Mesodermal cell (in vitro differentiated cells): ENCODE measurements around the gene TTC23.
A peak's percentile ranks its signal among the peaks of the same experiment; 100 is the strongest.

Source experiments
- H3K27ac ChIP-seq: 2 replicates; pipeline ENCODE4 v1.7.0; 2013; ENCODE audit warnings: mild to moderate bottlenecking, low read depth, low read length, moderate library complexity; ENCODE audit not compliant: severe bottlenecking
- H3K36me3 ChIP-seq: 2 replicates; pipeline ENCODE4 v1.7.1; 2013; ENCODE audit warnings: mild to moderate bottlenecking, low read length, moderate library complexity; ENCODE audit not compliant: control insufficient read depth, insufficient read depth
- H3K4me1 ChIP-seq: one replicate; pipeline ENCODE4 v1.7.1; 2013; ENCODE audit warnings: mild to moderate bottlenecking, low read length; ENCODE audit not compliant: insufficient read depth, control insufficient read depth, poor library complexity, severe bottlenecking
- H3K4me3 ChIP-seq: 2 replicates; pipeline ENCODE4 v1.7.0; 2013; ENCODE audit warnings: low read length, control low read depth, mild to moderate bottlenecking; ENCODE audit not compliant: insufficient read depth, poor library complexity, severe bottlenecking; ENCODE audit errors: extremely low read depth
- H3K9me3 ChIP-seq: 2 replicates; pipeline ENCODE4 v1.7.1; 2013; ENCODE audit warnings: mild to moderate bottlenecking, low read length, moderate library complexity; ENCODE audit not compliant: control insufficient read depth
- WGBS, 2 experiments: methylation state at CpG; one replicate each; pipeline ENCODE4 v1.1.5; 2013; ENCODE audit warnings: missing lambda C conversion rate in 2 of 2; ENCODE audit not compliant: insufficient coverage in 2 of 2; 5-methylcytosine and 5-hydroxymethylcytosine counted together

The TTC23 gene

DNA sequence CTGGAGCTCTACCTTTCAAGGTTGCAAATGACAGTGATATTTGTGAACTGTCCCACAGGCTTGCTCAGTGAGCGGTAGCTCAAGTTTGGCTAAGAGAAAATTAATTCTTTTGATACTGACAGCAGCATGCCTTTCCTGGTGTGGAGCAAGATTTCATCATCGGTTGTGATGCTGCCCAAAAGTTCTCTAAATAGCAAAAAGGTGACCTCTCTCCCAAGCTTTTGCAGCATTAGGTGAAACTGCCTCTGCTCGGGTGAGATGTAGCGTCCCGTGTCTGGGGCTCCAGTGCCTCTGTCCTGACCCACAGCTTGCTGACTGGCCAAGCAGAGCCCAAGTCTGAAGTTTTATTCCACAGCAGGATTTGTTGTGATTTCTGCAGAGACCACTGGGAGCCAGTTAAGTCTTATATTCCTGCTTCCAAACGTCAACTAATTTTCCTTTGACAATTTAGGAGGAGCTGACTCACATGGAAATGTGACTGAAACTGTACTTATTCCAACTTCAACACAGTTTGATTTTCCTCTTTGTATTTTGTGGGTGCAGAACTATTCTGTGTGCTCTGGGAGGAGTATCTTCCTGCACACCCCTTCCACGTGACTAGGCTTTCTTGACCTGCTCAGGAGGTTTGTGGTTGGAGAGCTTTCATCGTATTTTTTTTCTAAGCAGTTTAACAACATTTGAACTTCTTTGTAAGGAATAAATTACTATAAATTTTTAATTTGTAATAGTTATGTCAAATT, 138.6 kb downstream of the TTC23 start:
- Histone ChIP-seq H3K9me3 (no peaks in the 10 kb centered on the region), H3K4me1 (peaks cover 5% of the 10 kb centered on the region), H3K36me3 (peaks cover 34% of the 10 kb centered on the region), H3K27ac (no peak overlapping the region), H3K4me3 (no peak overlapping the region)
- WGBS, 2 experiments: 91 to 95% methylated on average over 5 to 6 of the region's 8 CpGs

DNA sequence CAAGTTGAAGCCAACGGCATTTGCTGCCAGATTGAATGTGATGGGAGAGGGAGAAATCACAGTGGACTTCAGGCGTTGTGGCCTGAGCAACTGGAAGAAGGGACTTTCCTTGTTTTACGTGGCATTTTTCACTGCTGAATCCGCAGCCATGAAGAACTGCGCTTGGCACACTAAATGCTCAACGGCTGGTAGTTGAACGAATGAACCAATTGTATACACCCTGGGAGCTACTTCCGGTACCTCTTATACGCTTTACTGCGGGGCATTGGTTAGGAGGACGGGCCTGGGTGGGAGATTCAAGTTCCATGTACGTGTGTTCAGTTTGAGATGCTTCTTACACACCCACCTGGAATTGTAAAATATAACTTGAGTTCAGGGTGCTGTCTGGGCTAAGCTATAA, 139.3 kb downstream of the TTC23 start:
- Histone ChIP-seq H3K4me3 (no peak overlapping the region), H3K27ac (no peak overlapping the region), H3K36me3 (peaks cover 30% of the 10 kb centered on the region), H3K9me3 (no peaks in the 10 kb centered on the region), H3K4me1 (peaks cover 5% of the 10 kb centered on the region)
- 94 to 97% methylated on average over 9 to 11 of the region's 12 CpGs for WGBS, 2 experiments

GRCh38 chr15:99109555-99110021, 139.8 kb downstream of the TTC23 start:
- Histone ChIP-seq H3K27ac (no peak overlapping the region), H3K4me3 (no peak overlapping the region), H3K36me3 (peaks cover 25% of the 10 kb centered on the region), H3K4me1 (peaks cover 5% of the 10 kb centered on the region), H3K9me3 (no peaks in the 10 kb centered on the region)
- 93 to 94% methylated on average over 10 of the region's 10 CpGs for WGBS, 2 experiments

DNA sequence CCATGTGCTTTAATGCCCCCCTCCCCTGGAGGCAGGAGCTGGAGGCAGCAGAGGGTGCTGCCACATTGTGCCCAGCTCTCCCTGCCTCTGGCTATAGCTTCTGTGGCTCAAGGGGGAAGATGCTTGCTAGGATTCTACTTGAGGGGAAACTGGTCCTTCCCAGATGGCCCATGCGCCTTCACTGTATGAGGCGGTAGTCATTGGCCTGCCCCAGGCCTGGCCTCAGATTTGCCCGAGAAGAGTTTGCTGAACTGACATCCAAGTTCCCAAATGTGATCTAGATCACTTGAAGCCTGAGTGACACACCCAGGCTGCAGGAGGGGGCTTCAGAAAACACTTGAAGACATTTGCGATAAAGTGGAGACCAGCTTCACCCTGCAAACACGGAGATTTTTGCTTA, 140.4 kb downstream of the TTC23 start:
- Histone ChIP-seq H3K4me3 (no peak overlapping the region), H3K9me3 (no peaks in the 10 kb centered on the region), H3K36me3 (peaks cover 19% of the 10 kb centered on the region), H3K27ac (no peak overlapping the region), H3K4me1 (peaks cover 5% of the 10 kb centered on the region)
- 96% methylated on average over 3 to 5 of the region's 5 CpGs for WGBS, 2 experiments

- H3K9me3 ChIP-seq: no peaks in the 10 kb centered on the region
- peaks cover 5% of the 10 kb centered on the region for H3K4me1 ChIP-seq
- 90 to 92% methylated on average over 14 to 15 of the region's 15 CpGs for WGBS, 2 experiments
- H3K4me3 ChIP-seq: peak overlapping the region; percentile 52
- H3K27ac ChIP-seq: no peak overlapping the region
- peaks cover 13% of the 10 kb centered on the region for H3K36me3 ChIP-seq
These were observed 142.8 kb downstream of the TTC23 start for GRCh38 chr15:99106417-99107220.

DNA sequence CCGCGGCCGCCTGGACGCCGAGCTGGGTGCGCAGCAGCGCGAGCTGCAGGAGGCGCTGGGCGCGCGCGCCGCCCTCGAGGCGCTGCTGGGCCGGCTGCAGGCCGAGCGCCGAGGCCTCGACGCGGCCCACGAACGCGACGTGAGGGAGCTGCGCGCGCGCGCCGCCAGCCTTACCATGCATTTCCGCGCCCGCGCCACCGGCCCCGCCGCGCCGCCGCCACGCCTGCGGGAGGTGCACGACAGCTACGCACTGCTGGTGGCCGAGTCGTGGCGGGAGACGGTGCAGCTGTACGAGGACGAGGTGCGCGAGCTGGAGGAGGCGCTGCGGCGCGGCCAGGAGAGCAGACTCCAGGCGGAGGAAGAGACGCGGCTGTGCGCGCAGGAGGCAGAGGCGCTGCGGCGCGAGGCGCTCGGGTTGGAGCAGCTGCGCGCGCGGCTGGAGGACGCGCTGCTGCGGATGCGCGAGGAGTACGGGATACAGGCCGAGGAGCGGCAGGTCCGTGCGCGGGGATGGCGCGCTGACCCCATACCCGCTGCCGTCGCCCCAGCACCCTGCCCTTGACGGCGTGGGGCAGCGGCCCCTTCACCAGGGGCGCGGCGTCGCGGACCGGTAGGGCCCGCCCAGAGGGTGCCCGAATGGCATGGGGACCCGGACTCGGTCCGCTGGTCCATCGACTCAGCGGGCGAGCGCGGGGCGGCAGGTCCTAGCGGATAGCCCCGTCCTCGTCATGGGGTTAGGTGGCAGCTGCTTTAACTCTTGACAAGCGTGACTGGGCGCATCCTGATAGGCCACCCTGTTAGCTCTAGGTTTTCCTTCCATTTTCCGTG, 143.7 kb downstream of the TTC23 start:
- WGBS, 2 experiments: 3% methylated on average over 103 to 116 of the region's 116 CpGs
- Histone ChIP-seq H3K4me3 (peak overlapping the region; percentile 52), H3K27ac (no peak overlapping the region), H3K36me3 (peaks cover 10% of the 10 kb centered on the region), H3K9me3 (no peaks in the 10 kb centered on the region), H3K4me1 (peaks cover 5% of the 10 kb centered on the region)

DNA sequence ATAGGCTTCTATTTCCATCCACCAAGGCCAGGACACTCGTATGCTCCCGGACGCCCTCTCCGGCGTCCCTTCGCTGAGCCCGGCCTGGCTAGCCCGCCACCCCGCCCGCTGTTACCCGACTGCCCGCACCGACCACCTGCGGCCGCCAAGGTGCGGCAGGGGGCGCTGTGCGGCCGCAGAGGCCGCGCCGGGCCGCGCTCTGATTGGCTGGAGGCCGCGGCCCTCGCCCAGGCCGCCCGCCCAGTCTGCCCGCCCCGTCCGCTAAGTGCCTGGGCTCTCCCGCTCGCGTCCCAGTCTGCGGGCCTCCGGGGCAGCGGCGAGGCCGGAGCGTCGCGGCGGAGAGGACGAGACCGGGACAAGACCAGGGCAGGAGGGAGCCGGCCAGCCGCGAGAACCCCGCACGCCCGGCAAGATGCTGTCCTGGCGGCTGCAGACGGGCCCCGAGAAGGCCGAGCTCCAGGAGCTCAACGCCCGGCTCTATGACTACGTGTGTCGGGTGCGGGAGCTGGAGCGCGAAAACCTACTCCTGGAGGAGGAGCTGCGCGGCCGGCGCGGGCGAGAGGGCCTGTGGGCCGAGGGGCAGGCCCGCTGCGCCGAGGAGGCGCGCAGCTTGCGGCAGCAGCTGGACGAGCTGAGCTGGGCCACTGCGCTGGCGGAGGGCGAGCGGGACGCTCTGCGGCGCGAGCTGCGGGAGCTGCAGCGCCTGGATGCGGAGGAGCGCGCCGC, 144.4 kb downstream of the TTC23 start, which contains the start of gene SYNM:
Gene SYNM (plus strand): TSS at position 293 of the 726 bp plus-strand sequence. CDS start 120 bp downstream, at position 413.
- no peak within 1 kb of the TSS for H3K27ac ChIP-seq

DNA sequence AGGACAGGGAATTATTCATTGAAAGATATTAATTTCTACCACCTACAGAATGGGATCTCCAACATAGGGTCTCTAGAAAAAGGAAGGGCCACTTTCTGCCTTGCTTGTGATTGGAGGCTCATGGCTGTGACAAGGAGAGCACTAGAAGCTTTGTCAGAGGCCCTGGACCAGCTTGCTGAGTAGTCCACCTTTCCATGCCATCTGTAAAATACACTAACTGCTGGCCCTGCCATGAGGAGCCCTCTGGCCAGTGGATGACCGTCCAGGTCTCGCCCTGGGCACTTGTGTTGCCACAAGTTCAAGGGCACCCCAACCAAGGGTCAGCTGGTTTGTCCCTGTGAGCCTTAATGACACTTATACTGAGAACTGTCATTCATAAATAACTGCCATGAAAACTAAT, 146.1 kb downstream of the TTC23 start:
- Histone ChIP-seq H3K4me1 (peaks cover 4% of the 10 kb centered on the region), H3K27ac (no peak overlapping the region), H3K9me3 (no peaks in the 10 kb centered on the region), H3K36me3 (no peaks in the 10 kb centered on the region), H3K4me3 (no peak overlapping the region)
- WGBS, 2 experiments: 84 to 94% methylated on average over 2 of the region's 2 CpGs

More for the DNA sequence above, 144.4 kb downstream of the TTC23 start, which contains the start of gene SYNM:
- H3K4me3 ChIP-seq: peak within 1 kb of the TSS; percentile 52
- WGBS, 2 experiments: 1 to 2% methylated on average over 81 to 88 of the region's 91 CpGs
- H3K4me1 ChIP-seq: peaks cover 9% of the 10 kb centered on the region
- no peaks in the 10 kb centered on the region for H3K9me3 ChIP-seq
- peaks cover 4% of the 10 kb centered on the region for H3K36me3 ChIP-seq

GRCh38 chr15:99102332-99103235, 146.8 kb downstream of the TTC23 start:
- Histone ChIP-seq H3K9me3 (no peaks in the 10 kb centered on the region), H3K4me1 (peaks cover 4% of the 10 kb centered on the region), H3K36me3 (no peaks in the 10 kb centered on the region), H3K4me3 (no peak overlapping the region), H3K27ac (no peak overlapping the region)
- 86 to 90% methylated on average over 10 to 12 of the region's 13 CpGs for WGBS, 2 experiments
